ENCODE measurements around the gene TSSK3. TPM values are rescaled to one million over a fixed set of nuclear protein-coding genes. Genes with fewer than 3 reads are reported as not detected.

TSSK3 gene
- total and polyA plus RNA-seq, 9 of the 15 experiments (the other 6 are each of a cell fraction or from before 2014, with no cell fraction given) = 0.27 to 2.8 (median 1.9) TPM

DNA sequence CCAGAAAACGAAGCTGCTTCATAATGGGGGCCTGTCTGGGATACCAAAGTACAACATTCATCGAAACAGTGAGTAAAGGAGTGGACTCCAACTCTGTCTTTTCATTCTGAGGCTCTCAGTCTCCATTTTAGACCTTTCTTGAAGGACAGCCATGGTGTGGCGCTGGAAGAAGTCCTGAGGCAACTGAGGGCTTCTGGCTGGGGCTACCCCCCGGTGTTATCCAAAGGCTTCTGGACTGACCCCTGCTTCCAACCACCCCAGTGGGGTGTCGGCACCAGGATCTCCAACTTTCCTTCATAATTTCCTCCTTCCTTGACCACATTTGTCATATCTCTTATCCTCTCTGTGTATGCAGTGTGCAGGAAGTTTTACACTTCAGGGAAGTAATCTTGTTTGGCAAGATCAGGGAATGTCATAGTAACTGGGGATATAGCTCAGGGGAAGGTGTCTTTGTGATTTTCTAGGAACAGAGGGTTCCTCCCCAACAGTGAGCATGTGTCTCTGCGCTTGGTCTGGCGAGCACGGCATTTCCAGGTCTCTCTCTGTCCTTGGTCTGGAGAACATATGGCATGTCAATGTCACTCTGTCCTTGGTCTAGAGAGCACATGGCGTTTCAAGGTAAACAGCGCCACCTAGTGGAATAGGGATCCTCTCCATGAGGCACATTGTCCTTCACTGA, 51.3 kb downstream of the TSSK3 start (continued):
- TF ChIP-seq, protein P1, sequence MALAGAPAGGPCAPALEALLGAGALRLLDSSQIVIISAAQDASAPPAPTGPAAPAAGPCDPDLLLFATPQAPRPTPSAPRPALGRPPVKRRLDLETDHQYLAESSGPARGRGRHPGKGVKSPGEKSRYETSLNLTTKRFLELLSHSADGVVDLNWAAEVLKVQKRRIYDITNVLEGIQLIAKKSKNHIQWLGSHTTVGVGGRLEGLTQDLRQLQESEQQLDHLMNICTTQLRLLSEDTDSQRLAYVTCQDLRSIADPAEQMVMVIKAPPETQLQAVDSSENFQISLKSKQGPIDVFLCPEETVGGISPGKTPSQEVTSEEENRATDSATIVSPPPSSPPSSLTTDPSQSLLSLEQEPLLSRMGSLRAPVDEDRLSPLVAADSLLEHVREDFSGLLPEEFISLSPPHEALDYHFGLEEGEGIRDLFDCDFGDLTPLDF (CRISPR knock-in tag; IDR thresholded peaks at IDR 0.05) = no peak
- TF ChIP-seq LARP7 (IDR thresholded peaks at IDR 0.05) (no peak), DDX20 (tag; IDR thresholded peaks at IDR 0.05; ENCODE audit: low read depth) (no peak), ZNF24 (IDR thresholded peaks at IDR 0.05) (peak; percentile 46; the same call in 1 of the 2 replicates), ATF7 (IDR thresholded peaks at IDR 0.05) (no peak; the same call in 1 of the 2 replicates), ZNF717 (CRISPR knock-in tag; IDR thresholded peaks at IDR 0.05) (no peak), ZNF175 (CRISPR knock-in tag; IDR thresholded peaks at IDR 0.05; ENCODE audit: low read depth) (peak; percentile 31; the same call in 1 of the 2 replicates), GTF2E2 (tag; IDR thresholded peaks at IDR 0.05) (no peak), SMAD2 (IDR thresholded peaks at IDR 0.05; ENCODE audit: low read depth, low read length) (no peak), GATAD2B (IDR thresholded peaks at IDR 0.05; ENCODE audit: borderline replicate concordance) (no peak), NCOA6 (IDR thresholded peaks at IDR 0.05) (no peak), RFX5 (IDR thresholded peaks at IDR 0.05; ENCODE audit: low read depth, low read length) (no peak), RFX7 (CRISPR knock-in tag; IDR thresholded peaks at IDR 0.05) (no peak), SMC3 (conservative IDR thresholded peaks at IDR 0.05; ENCODE audit: insufficient read depth, low read depth, low read length) (peak; percentile 92), NELFE (IDR thresholded peaks at IDR 0.05; ENCODE audit: insufficient read depth, insufficient read length) (no peak), BHLHE40 (IDR thresholded peaks at IDR 0.05; ENCODE audit: low read length) (0 out of 2 replicates have a peak, but pooled peaks have one; percentile 14), ZZZ3 (IDR thresholded peaks at IDR 0.05) (no peak), ZNF146 (CRISPR knock-in tag; IDR thresholded peaks at IDR 0.05; ENCODE audit: unreplicated experiment) (no peak), GTF2A2 (tag; IDR thresholded peaks at IDR 0.05) (no peak), SAFB2 (IDR thresholded peaks at IDR 0.05; ENCODE audit: borderline replicate concordance, low read depth, low read length, severe bottlenecking) (no peak), EHMT2 (IDR thresholded peaks at IDR 0.05) (peak; percentile 71), MAZ (CRISPR knock-in tag; conservative IDR thresholded peaks at IDR 0.05 in 1 of 2, IDR thresholded peaks at IDR 0.05 in 1 of 2) (peak in 1 of 2 experiments; percentile 64; a peak in 2 of 4 replicates), PML (IDR thresholded peaks at IDR 0.05; ENCODE audit: low read length) (no peak), FIP1L1 (IDR thresholded peaks at IDR 0.05; ENCODE audit: low read depth, low read length, poor library complexity, severe bottlenecking) (no peak), SOX6 (IDR thresholded peaks at IDR 0.05) (peak; percentile 52), RBM34 (IDR thresholded peaks at IDR 0.05; ENCODE audit: borderline replicate concordance, insufficient read depth, low read length) (no peak), CEBPG (CRISPR knock-in tag; IDR thresholded peaks at IDR 0.05) (0 out of 2 replicates have a peak, but pooled peaks have one; percentile 30), CEBPG (tag; conservative IDR thresholded peaks at IDR 0.05 in 1 of 2, IDR thresholded peaks at IDR 0.05 in 1 of 2) (no peak), DNMT1 (IDR thresholded peaks at IDR 0.05) (no peak)
- TF ChIP-seq, protein P2, sequence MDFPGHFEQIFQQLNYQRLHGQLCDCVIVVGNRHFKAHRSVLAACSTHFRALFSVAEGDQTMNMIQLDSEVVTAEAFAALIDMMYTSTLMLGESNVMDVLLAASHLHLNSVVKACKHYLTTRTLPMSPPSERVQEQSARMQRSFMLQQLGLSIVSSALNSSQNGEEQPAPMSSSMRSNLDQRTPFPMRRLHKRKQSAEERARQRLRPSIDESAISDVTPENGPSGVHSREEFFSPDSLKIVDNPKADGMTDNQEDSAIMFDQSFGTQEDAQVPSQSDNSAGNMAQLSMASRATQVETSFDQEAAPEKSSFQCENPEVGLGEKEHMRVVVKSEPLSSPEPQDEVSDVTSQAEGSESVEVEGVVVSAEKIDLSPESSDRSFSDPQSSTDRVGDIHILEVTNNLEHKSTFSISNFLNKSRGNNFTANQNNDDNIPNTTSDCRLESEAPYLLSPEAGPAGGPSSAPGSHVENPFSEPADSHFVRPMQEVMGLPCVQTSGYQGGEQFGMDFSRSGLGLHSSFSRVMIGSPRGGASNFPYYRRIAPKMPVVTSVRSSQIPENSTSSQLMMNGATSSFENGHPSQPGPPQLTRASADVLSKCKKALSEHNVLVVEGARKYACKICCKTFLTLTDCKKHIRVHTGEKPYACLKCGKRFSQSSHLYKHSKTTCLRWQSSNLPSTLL (IDR thresholded peaks at IDR 0.05) = no peak
